Choroid plexus epithelial cell (primary cell): Measurements from ENCODE around the gene ARL6IP6.

Experiments
- DNase-seq: peaks from one replicate; pipeline ENCODE4 v3.0.0-alpha.2; 2010; ENCODE audit warnings: low read depth
- H3K4me3 ChIP-seq: 2 replicates; pipeline ENCODE4 v1.5.1; 2011; ENCODE audit warnings: low read depth, mild to moderate bottlenecking, control low read depth, low read length, moderate library complexity
- CTCF ChIP-seq: conservative IDR thresholded peaks from 2 replicates; pipeline ENCODE4 v1.5.1; 2011; ENCODE audit warnings: low read depth, mild to moderate bottlenecking, control low read depth, inconsistent platforms, low read length, moderate library complexity

ARL6IP6 gene

DNA sequence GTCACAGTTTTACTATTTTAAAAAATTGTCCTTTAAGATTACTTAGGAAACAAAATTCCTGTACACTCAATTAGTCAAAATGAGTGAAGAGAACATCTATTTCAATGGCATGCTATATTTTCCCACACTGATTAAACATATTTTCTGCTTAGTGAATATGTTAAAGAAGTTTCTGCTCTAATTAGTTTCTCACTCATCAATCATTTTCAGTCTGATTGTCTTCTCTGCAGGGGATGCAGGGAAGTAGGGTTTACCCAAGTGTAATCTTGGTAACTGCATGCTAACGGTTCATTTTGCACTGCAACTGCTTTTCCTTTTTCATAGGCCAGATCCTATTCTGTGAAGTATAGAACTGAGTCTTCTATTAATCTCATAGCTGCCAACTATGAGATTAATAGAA, 78.5 kb downstream of the ARL6IP6 start:
- TF ChIP-seq CTCF: no peak
- H3K4me3 ChIP-seq: no peak overlapping the region
- DNase-seq: no peak

- no peak for DNase-seq
- H3K4me3 ChIP-seq: no peak overlapping the region
- no peak for TF ChIP-seq CTCF
These were observed 86.4 kb downstream of the ARL6IP6 start for GRCh38 chr2:152804687-152805408.

- no peak for DNase-seq
- TF ChIP-seq CTCF: no peak
- no peak overlapping the region for H3K4me3 ChIP-seq
These were observed 93.5 kb downstream of the ARL6IP6 start for GRCh38 chr2:152811916-152812315.
